Mesothelial cell of epicardium (in vitro differentiated cells): Measurements from ENCODE around the gene TLK1. TPM values are rescaled to one million over a fixed set of nuclear protein-coding genes. Genes with fewer than 3 reads are reported as not detected.

Experiments used
- DNase-seq, 2 experiments: peaks; one replicate each; pipeline ENCODE4 v3.0.0; 2021; ENCODE audit warnings: low spot score in 2 of 2; ENCODE audit not compliant: unreplicated experiment in 2 of 2
- H3K27ac Mint-ChIP-seq: 2 replicates; pipeline ENCODE4 v1.8.0; 2021; ENCODE audit warnings: mixed read lengths
- H3K27me3 Mint-ChIP-seq: 2 replicates; pipeline ENCODE4 v1.8.0; 2021; ENCODE audit warnings: low read depth, mixed read lengths
- H3K36me3 Mint-ChIP-seq: 2 replicates; pipeline ENCODE4 v1.8.0; 2021; ENCODE audit warnings: mixed read lengths
- H3K4me1 Mint-ChIP-seq: 2 replicates; pipeline ENCODE4 v1.8.0; 2021; ENCODE audit warnings: mixed read lengths
- H3K4me3 Mint-ChIP-seq: 2 replicates; pipeline ENCODE4 v1.8.0; 2021; ENCODE audit warnings: mild to moderate bottlenecking, moderate library complexity, mixed read lengths
- H3K9me3 Mint-ChIP-seq: 2 replicates; pipeline ENCODE4 v1.8.0; 2021; ENCODE audit warnings: mixed read lengths
- total RNA-seq: library from RNA; stranded (reverse); gene quantifications from 3 replicates; pipeline ENCODE4 v1.2.1, GENCODE V29; 2021
- TF ChIP-seq, protein P1 (sequence below): fragments of 200-600 bp; sonication (generic); IDR thresholded peaks from one replicate; pipeline ENCODE4 v1.5.0; 2021; ENCODE audit warnings: antibody characterized with exemption; ENCODE audit not compliant: unreplicated experiment

TLK1 gene
- total RNA-seq, 1 donor from 2014 or later: 72.0 TPM

DNA sequence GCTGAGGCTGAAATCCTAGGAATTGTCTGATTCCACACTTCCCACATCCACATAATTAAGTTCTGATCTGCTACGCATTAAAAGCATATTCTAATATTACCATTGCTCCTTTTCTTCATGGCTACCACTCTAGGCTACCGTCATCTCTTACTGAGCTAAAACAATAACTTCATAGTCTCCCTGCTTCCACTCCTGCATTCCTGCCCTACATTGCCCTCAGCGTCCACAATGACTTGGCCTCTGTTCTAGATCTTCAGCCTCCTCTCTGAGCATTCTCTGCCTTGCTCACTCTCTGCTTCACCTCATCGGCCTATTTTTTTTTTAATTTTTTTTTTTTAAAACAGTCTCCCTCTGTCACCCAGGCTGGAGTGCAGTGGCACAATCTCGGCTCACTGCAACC is 15.8 kb upstream of the TLK1 start:
- Mint-ChIP-seq H3K36me3 (no peaks in the 10 kb centered on the region), H3K9me3 (peaks cover 4% of the 10 kb centered on the region), H3K4me3 (no peak overlapping the region), H3K27me3 (no peaks in the 10 kb centered on the region), H3K27ac (no peak overlapping the region), H3K4me1 (peaks cover 11% of the 10 kb centered on the region)
- TF ChIP-seq, protein P1, sequence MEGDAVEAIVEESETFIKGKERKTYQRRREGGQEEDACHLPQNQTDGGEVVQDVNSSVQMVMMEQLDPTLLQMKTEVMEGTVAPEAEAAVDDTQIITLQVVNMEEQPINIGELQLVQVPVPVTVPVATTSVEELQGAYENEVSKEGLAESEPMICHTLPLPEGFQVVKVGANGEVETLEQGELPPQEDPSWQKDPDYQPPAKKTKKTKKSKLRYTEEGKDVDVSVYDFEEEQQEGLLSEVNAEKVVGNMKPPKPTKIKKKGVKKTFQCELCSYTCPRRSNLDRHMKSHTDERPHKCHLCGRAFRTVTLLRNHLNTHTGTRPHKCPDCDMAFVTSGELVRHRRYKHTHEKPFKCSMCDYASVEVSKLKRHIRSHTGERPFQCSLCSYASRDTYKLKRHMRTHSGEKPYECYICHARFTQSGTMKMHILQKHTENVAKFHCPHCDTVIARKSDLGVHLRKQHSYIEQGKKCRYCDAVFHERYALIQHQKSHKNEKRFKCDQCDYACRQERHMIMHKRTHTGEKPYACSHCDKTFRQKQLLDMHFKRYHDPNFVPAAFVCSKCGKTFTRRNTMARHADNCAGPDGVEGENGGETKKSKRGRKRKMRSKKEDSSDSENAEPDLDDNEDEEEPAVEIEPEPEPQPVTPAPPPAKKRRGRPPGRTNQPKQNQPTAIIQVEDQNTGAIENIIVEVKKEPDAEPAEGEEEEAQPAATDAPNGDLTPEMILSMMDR: no peak
- no peak for DNase-seq

DNA sequence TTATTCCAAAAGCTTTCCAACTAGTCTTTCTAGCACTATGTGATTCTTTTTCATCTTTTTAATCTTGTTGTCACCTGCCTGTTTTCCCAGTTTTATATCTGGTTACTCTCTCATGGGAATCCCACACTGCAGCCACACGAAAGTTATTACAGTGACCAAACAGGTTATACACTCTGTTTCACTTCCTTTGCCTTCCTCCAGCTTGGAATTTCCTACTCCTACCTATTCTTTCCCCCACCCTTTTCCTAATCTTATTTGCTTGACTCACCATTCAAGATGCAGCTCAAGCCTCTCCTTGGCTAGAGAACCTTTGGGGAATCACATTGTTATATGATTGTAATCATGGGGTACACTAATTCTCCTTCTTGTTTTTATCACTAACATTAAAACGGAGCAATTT is 13.4 kb upstream of the TLK1 start:
- TF ChIP-seq, protein P1: no peak
- Mint-ChIP-seq H3K27me3 (no peaks in the 10 kb centered on the region), H3K4me1 (peaks cover 16% of the 10 kb centered on the region), H3K4me3 (no peak overlapping the region), H3K36me3 (no peaks in the 10 kb centered on the region), H3K27ac (peak overlapping the region; percentile 7), H3K9me3 (peaks cover 4% of the 10 kb centered on the region)
- no peak for DNase-seq

DNA sequence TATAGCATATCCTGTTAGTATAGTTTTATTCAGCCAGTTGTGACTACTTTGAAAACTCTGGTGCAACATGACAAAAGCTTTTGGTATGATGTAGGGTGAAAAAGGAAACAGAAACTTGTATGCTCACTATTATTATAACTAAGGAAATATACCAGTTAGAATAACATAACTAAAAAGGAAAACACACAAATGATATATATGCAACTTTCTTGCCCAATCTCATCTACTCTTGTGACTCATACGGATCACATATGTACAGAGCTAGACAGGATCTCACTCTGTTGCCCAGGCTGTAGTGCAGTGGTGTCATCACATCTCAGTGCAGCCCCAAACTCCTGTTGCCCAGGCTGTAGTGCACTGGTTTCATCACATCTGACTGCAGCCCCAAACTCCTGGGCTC is 12.4 kb upstream of the TLK1 start:
- Mint-ChIP-seq H3K4me3 (no peak overlapping the region), H3K27ac (no peak overlapping the region), H3K27me3 (no peaks in the 10 kb centered on the region), H3K4me1 (peaks cover 19% of the 10 kb centered on the region), H3K36me3 (no peaks in the 10 kb centered on the region), H3K9me3 (peaks cover 4% of the 10 kb centered on the region)
- TF ChIP-seq, protein P1: no peak
- DNase-seq: no peak

DNA sequence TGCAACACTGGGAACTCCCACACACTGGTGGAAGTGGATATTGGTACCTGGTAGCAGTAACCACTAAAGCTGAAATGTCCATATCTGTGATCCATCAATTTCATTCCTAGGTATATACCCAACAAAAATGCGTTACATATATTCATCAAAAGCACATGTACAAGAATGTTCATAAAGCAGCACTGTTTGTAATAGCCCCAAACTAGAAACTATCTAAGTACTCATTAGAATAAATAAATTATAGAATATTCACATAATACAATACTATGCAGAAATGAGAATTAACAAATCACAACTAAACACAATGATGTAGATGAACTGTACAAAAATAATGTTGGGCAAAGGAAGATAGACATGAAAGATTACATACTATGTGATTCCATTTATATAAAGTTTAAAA is 11.1 kb upstream of the TLK1 start:
- Mint-ChIP-seq H3K4me3 (no peak overlapping the region), H3K9me3 (peaks cover 4% of the 10 kb centered on the region), H3K36me3 (no peaks in the 10 kb centered on the region), H3K27ac (no peak overlapping the region), H3K4me1 (peaks cover 30% of the 10 kb centered on the region), H3K27me3 (no peaks in the 10 kb centered on the region)
- DNase-seq: no peak
- TF ChIP-seq, protein P1: no peak

DNA sequence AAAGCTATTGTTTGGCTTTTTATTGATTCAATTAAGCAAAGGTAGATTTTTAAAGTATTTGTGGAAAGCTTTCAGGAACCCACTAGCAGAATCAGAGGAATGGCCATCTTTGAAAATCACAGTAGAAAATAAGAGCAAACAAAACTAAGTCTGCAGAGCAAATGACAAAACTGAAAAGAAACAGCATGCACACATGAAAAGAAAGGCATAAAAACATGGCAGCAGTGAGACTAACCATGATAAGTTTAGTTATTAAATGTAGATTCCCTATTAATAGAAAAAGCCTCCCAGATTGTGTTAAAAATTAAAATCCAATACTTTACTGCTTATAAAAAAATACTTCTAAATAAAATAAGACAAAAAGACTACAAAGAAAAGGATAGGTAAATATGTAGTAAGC is 9.1 kb upstream of the TLK1 start:
- Mint-ChIP-seq H3K4me3 (no peak overlapping the region), H3K27me3 (no peaks in the 10 kb centered on the region), H3K36me3 (no peaks in the 10 kb centered on the region), H3K27ac (no peak overlapping the region), H3K4me1 (peaks cover 43% of the 10 kb centered on the region), H3K9me3 (peaks cover 4% of the 10 kb centered on the region)
- TF ChIP-seq, protein P1: no peak
- DNase-seq: no peak

DNA sequence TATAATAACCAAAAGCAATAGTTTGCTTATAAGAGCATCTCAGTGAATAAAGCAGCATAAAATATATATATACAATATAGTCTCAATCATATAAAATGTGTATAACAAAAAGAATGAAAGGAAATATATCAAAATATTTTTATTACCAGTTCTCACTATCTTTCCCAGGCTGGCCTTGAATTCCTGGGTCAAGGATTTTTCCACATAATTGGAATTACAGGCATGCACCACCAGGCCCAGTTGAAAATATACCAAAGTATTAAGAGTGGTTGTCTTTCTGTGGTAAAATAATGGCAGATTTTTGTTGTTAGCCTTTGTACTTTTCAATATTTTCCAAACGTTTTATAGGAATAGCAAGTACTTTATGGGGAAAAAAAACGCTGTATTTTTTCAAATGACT is 8.6 kb upstream of the TLK1 start:
- no peak overlapping the region for H3K27ac Mint-ChIP-seq
- no peak overlapping the region for H3K4me3 Mint-ChIP-seq
- no peaks in the 10 kb centered on the region for H3K36me3 Mint-ChIP-seq
- no peaks in the 10 kb centered on the region for H3K27me3 Mint-ChIP-seq
- TF ChIP-seq, protein P1: no peak
- H3K9me3 Mint-ChIP-seq: peaks cover 4% of the 10 kb centered on the region
- DNase-seq: no peak
- peaks cover 43% of the 10 kb centered on the region for H3K4me1 Mint-ChIP-seq
